HEK293T (cell line): Measurements from ENCODE around the gene INPP5A.

Experiments used
- ARNT ChIP-seq: fragments of 450-650 bp; IDR thresholded peaks from 2 replicates; pipeline ENCODE4 v1.6.1; 2017; ENCODE audit warnings: mild to moderate bottlenecking
- BHLHE40 ChIP-seq: fragments of 450-650 bp; IDR thresholded peaks from 2 replicates; pipeline ENCODE4 v1.6.1; 2016; ENCODE audit warnings: mild to moderate bottlenecking, moderate library complexity, borderline replicate concordance
- CTBP1 ChIP-seq: fragments of 450-650 bp; IDR thresholded peaks from 2 replicates; pipeline ENCODE4 v1.6.1; 2016; ENCODE audit warnings: borderline replicate concordance
- ELF4 ChIP-seq: fragments of 450-650 bp; IDR thresholded peaks from 2 replicates; pipeline ENCODE4 v1.6.1; 2017; ENCODE audit warnings: antibody characterized with exemption
- FOXA1 ChIP-seq: fragments of 450-650 bp; IDR thresholded peaks from 2 replicates; pipeline ENCODE4 v1.6.1; 2016; ENCODE audit warnings: mild to moderate bottlenecking
- FOXK2 ChIP-seq: fragments of 450-650 bp; IDR thresholded peaks from 2 replicates; pipeline ENCODE4 v1.6.1; 2016; ENCODE audit warnings: mild to moderate bottlenecking
- FOXM1 ChIP-seq: fragments of 450-650 bp; IDR thresholded peaks from 2 replicates; pipeline ENCODE4 v1.6.1; 2017; ENCODE audit warnings: mild to moderate bottlenecking, borderline replicate concordance
- HDGF ChIP-seq: fragments of 450-650 bp; IDR thresholded peaks from 2 replicates; pipeline ENCODE4 v1.6.1; 2017; ENCODE audit warnings: antibody characterized with exemption, borderline replicate concordance
- NFRKB ChIP-seq: fragments of 450-650 bp; IDR thresholded peaks from 2 replicates; pipeline ENCODE4 v1.6.1; 2016; ENCODE audit warnings: mild to moderate bottlenecking, moderate library complexity
- SUZ12 ChIP-seq: fragments of 450-650 bp; IDR thresholded peaks from 2 replicates; pipeline ENCODE4 v1.6.1; 2016; ENCODE audit warnings: mild to moderate bottlenecking
- TARDBP ChIP-seq: fragments of 450-650 bp; IDR thresholded peaks from 2 replicates; pipeline ENCODE4 v1.6.1; 2016
- TF ChIP-seq, protein P1 (sequence below): fragments of 450-650 bp; IDR thresholded peaks from 2 replicates; pipeline ENCODE4 v1.6.1; 2016

DNA sequence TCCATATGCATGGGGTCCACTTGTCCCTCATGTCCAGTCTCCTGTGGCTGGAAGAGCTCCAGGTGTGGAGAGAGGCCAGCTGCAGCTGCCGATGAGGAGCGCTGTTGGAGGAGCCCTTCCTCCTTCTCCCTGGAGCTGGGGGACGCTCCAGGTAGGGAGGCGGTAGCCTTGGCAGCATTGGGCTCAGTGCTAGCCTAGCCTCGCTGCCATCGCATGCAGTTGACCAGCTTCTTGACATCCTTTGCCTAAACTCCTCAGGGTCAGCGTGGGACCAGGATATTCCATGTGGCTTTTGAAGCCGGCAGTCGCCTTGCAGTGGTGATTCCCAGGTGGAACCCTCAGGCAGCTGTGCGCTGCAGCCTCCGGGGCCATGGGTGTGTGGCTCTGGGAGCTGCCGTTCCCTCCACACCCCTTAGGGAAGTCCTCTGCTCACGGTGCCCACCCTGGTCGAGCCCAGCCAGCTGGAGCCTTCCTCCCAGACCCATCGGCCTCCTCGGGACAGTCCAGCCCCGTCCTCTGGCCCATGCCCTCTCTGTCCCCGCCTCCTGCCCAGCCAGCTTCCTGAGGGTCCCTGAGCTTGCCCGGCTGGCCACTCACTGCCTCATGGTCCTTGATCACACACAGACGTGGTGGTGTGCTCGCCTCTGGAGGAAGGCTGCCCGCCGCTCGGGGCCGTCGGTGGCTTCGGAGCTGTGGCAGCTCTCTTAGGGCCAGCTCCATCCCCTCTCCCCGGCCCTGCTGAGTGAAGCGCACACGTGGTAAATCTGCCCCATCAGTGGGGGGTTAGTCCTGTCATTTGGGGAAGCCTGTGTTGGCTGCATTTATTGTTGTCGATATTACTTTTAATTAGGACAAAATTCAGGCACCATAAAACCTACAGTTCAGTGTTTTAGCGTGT lies 21.2 kb downstream of the INPP5A start:
- TF ChIP-seq ELF4: no peak
- no peak for TF ChIP-seq BHLHE40
- TF ChIP-seq FOXA1: no peak
- TF ChIP-seq FOXK2: no peak
- TF ChIP-seq FOXM1: no peak
- no peak for TF ChIP-seq SUZ12
- no peak for TF ChIP-seq HDGF
- TF ChIP-seq TARDBP: no peak
- TF ChIP-seq CTBP1: no peak
- no peak for TF ChIP-seq NFRKB
- TF ChIP-seq ARNT: no peak
- TF ChIP-seq, protein P1, sequence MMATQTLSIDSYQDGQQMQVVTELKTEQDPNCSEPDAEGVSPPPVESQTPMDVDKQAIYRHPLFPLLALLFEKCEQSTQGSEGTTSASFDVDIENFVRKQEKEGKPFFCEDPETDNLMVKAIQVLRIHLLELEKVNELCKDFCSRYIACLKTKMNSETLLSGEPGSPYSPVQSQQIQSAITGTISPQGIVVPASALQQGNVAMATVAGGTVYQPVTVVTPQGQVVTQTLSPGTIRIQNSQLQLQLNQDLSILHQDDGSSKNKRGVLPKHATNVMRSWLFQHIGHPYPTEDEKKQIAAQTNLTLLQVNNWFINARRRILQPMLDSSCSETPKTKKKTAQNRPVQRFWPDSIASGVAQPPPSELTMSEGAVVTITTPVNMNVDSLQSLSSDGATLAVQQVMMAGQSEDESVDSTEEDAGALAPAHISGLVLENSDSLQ: no peak
